ENCODE data around the gene LARGE2. TPM values are rescaled to one million over a fixed set of nuclear protein-coding genes. Genes with fewer than 3 reads are reported as not detected.
A peak's percentile ranks its signal among the peaks of the same experiment; 100 is the strongest.

Gene LARGE2
- not detected in 2 replicates for polyA plus RNA-seq
- not detected in 2 replicates for polyA minus RNA-seq

DNA sequence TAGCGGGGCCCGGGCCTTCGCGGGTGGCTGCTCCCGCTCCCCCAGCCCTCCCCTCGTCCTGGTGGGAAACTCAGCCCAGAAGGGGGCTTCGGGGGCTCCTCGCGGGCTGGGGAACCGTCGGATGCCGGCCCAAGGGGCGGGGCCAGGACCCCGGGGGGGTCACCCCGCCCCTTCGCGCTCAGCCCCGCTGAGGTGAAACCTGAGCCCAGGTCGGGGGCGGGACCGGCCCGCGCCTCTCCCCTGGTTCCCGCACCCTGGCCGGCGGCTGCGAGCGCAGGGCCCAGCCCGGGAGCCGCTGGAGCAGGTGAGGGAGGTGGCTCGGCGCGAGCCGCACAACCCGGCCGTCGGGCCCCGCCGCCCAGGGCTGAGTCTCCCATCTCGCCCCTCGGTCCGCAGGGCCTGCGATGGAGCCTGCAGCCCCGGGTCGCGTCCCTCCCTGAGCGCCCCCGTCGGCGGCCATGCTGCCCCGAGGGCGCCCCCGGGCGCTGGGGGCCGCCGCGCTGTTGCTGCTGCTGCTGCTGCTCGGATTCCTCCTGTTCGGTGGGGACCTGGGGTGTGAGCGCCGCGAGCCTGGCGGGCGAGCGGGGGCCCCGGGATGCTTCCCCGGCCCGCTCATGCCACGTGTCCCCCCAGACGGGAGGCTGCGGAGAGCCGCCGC is at the start of gene LARGE2:
Gene LARGE2 (plus strand): TSS at position 232 of the 658 bp plus-strand sequence. CDS start 227 bp downstream, at position 459.
- peaks cover 33% of the 10 kb centered on the region for H3K27me3 ChIP-seq (ENCODE audit: insufficient read depth, low read depth, low read length)
- H3K36me3 ChIP-seq (ENCODE audit: insufficient read depth, low read length), result no peaks in the 10 kb centered on the region
- no peaks in the 10 kb centered on the region for H4K20me1 ChIP-seq (ENCODE audit: insufficient read depth)
- peak within 1 kb of the TSS; percentile 34 for H3K4me3 ChIP-seq (ENCODE audit: low read length)
- no peak within 1 kb of the TSS for H3K27ac ChIP-seq (ENCODE audit: low read length)
- no peaks in the 10 kb centered on the region for H3K9me3 ChIP-seq (ENCODE audit: low read length)
- TF ChIP-seq, protein P1, sequence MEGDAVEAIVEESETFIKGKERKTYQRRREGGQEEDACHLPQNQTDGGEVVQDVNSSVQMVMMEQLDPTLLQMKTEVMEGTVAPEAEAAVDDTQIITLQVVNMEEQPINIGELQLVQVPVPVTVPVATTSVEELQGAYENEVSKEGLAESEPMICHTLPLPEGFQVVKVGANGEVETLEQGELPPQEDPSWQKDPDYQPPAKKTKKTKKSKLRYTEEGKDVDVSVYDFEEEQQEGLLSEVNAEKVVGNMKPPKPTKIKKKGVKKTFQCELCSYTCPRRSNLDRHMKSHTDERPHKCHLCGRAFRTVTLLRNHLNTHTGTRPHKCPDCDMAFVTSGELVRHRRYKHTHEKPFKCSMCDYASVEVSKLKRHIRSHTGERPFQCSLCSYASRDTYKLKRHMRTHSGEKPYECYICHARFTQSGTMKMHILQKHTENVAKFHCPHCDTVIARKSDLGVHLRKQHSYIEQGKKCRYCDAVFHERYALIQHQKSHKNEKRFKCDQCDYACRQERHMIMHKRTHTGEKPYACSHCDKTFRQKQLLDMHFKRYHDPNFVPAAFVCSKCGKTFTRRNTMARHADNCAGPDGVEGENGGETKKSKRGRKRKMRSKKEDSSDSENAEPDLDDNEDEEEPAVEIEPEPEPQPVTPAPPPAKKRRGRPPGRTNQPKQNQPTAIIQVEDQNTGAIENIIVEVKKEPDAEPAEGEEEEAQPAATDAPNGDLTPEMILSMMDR (IDR thresholded peaks at IDR 0.05; ENCODE audit: poor library complexity, severe bottlenecking), result no peak
- TF ChIP-seq SMC3 (conservative IDR thresholded peaks at IDR 0.05; ENCODE audit: poor library complexity), result no peak
- H2AFZ ChIP-seq (ENCODE audit: low read depth, low read length), result no peak within 1 kb of the TSS
- peaks cover 5% of the 10 kb centered on the region for H3F3A ChIP-seq (ENCODE audit: insufficient read depth, low read length, poor library complexity, severe bottlenecking)
- H3K9ac ChIP-seq (ENCODE audit: low read length), result no peak within 1 kb of the TSS
- no peaks in the 10 kb centered on the region for H3K9me2 ChIP-seq (ENCODE audit: insufficient read depth, low read length)
- H3K79me2 ChIP-seq (replicated peaks; ENCODE audit: insufficient read depth, low read length), result no peaks in the 10 kb centered on the region
- no peak within 1 kb of the TSS for H3K4me2 ChIP-seq (ENCODE audit: low read length)

DNA sequence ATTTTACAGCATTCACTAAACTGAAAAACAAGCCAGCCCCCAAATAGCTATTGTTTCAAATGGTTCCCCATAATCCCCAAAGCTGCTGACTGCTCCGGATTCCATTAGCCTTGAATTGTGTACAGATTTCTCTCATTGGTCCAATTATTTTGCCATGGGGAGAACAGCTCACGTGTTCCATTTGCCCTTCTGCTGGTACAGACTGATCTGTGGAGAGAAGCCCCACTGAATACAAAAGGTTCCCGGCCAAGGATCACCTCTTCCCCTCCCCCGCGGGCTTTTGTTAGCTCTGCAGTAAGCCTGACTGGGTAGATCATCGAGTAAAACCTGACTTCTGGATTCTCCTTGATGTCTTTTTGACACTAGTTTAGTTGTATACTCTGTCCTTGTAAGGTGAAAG is 46.1 kb upstream of the LARGE2 start:
- no peak overlapping the region for H3K9ac ChIP-seq (ENCODE audit: low read length)
- no peak overlapping the region for H3K27ac ChIP-seq (ENCODE audit: low read length)
- no peaks in the 10 kb centered on the region for H3K27me3 ChIP-seq (ENCODE audit: insufficient read depth, low read depth, low read length)
- no peaks in the 10 kb centered on the region for H4K20me1 ChIP-seq (ENCODE audit: insufficient read depth)
- no peaks in the 10 kb centered on the region for H3K9me2 ChIP-seq (ENCODE audit: insufficient read depth, low read length)
- no peak overlapping the region for H2AFZ ChIP-seq (ENCODE audit: low read depth, low read length)
- no peaks in the 10 kb centered on the region for H3K36me3 ChIP-seq (ENCODE audit: insufficient read depth, low read length)
- H3K79me2 ChIP-seq (replicated peaks; ENCODE audit: insufficient read depth, low read length), result no peaks in the 10 kb centered on the region
- TF ChIP-seq, protein P1 (IDR thresholded peaks at IDR 0.05; ENCODE audit: poor library complexity, severe bottlenecking), result no peak
- TF ChIP-seq SMC3 (conservative IDR thresholded peaks at IDR 0.05; ENCODE audit: poor library complexity) (no peak), EP300 (conservative IDR thresholded peaks at IDR 0.05; ENCODE audit: poor library complexity, severe bottlenecking) (no peak), TAF1 (IDR thresholded peaks at IDR 0.05; ENCODE audit: low read depth) (no peak), POLR2AphosphoS5 (IDR thresholded peaks at IDR 0.05) (no peak), RAD21 (conservative IDR thresholded peaks at IDR 0.05) (no peak), MXI1 (conservative IDR thresholded peaks at IDR 0.05; ENCODE audit: poor library complexity, severe bottlenecking) (no peak), EZH2 (IDR thresholded peaks at IDR 0.05; ENCODE audit: borderline replicate concordance, insufficient read depth, low read length, poor library complexity, severe bottlenecking) (no peak)
- TF ChIP-seq, protein P2, sequence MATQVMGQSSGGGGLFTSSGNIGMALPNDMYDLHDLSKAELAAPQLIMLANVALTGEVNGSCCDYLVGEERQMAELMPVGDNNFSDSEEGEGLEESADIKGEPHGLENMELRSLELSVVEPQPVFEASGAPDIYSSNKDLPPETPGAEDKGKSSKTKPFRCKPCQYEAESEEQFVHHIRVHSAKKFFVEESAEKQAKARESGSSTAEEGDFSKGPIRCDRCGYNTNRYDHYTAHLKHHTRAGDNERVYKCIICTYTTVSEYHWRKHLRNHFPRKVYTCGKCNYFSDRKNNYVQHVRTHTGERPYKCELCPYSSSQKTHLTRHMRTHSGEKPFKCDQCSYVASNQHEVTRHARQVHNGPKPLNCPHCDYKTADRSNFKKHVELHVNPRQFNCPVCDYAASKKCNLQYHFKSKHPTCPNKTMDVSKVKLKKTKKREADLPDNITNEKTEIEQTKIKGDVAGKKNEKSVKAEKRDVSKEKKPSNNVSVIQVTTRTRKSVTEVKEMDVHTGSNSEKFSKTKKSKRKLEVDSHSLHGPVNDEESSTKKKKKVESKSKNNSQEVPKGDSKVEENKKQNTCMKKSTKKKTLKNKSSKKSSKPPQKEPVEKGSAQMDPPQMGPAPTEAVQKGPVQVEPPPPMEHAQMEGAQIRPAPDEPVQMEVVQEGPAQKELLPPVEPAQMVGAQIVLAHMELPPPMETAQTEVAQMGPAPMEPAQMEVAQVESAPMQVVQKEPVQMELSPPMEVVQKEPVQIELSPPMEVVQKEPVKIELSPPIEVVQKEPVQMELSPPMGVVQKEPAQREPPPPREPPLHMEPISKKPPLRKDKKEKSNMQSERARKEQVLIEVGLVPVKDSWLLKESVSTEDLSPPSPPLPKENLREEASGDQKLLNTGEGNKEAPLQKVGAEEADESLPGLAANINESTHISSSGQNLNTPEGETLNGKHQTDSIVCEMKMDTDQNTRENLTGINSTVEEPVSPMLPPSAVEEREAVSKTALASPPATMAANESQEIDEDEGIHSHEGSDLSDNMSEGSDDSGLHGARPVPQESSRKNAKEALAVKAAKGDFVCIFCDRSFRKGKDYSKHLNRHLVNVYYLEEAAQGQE (IDR thresholded peaks at IDR 0.05; ENCODE audit: borderline replicate concordance), result no peak
- no peak overlapping the region for H3K4me2 ChIP-seq (ENCODE audit: low read length)
- H3K9me3 ChIP-seq (ENCODE audit: low read length), result no peaks in the 10 kb centered on the region
- no peak overlapping the region for H3K4me3 ChIP-seq (ENCODE audit: low read length)
- no peaks in the 10 kb centered on the region for H3F3A ChIP-seq (ENCODE audit: insufficient read depth, low read length, poor library complexity, severe bottlenecking)

Measured in neural cell (in vitro differentiated cells).